Skeletal muscle tissue (tissue), 4 donors: ENCODE results near the gene OR6S1. TPM values are rescaled to one million over a fixed set of nuclear protein-coding genes. Genes with fewer than 3 reads are reported as not detected.

ENCODE experiments used
- H3K27ac ChIP-seq: one replicate; pipeline ENCODE4 v1.7.0; 2013; ENCODE audit warnings: mild to moderate bottlenecking, low read depth, low read length, inconsistent platforms
- H3K27me3 ChIP-seq, 3 donors: one replicate each; pipeline ENCODE4 v1.7.0; 2013; ENCODE audit warnings: low read length in 3 of 3; ENCODE audit not compliant: control insufficient read depth in 3 of 3, insufficient read depth in 3 of 3
- H3K36me3 ChIP-seq, 3 donors: one replicate each; pipeline ENCODE4 v1.7.0; 2013; ENCODE audit warnings: low read length in 3 of 3; ENCODE audit not compliant: control insufficient read depth in 3 of 3, insufficient read depth in 3 of 3
- H3K4me1 ChIP-seq, 3 donors: one replicate each; pipeline ENCODE4 v1.7.0; 2013; ENCODE audit warnings: low read length in 3 of 3, mild to moderate bottlenecking in 3 of 3; ENCODE audit not compliant: control insufficient read depth in 3 of 3, insufficient read depth in 3 of 3
- H3K4me3 ChIP-seq, 3 donors: one replicate each; pipeline ENCODE4 v1.7.0; 2013; ENCODE audit warnings: low read length in 3 of 3
- H3K9ac ChIP-seq, 3 donors: one replicate each; pipeline ENCODE4 v1.7.0; 2013; ENCODE audit warnings: low read length in 3 of 3, mild to moderate bottlenecking in 3 of 3, moderate library complexity in 2 of 3, low read depth in 1 of 3
- H3K9me3 ChIP-seq, 3 donors: one replicate each; pipeline ENCODE4 v1.7.0; 2013; ENCODE audit warnings: low read length in 3 of 3; ENCODE audit not compliant: control insufficient read depth in 3 of 3
- total RNA-seq: library from RNA; depleted of rRNA; stranded (reverse); fragments of >200 nt; gene quantifications from one replicate; pipeline ENCODE4 v1.2.3, GENCODE V29; 2014
- donor health status: Osteomylitis.

OR6S1 gene
- total RNA-seq, 1 donor from 2014 or later = not detected

DNA sequence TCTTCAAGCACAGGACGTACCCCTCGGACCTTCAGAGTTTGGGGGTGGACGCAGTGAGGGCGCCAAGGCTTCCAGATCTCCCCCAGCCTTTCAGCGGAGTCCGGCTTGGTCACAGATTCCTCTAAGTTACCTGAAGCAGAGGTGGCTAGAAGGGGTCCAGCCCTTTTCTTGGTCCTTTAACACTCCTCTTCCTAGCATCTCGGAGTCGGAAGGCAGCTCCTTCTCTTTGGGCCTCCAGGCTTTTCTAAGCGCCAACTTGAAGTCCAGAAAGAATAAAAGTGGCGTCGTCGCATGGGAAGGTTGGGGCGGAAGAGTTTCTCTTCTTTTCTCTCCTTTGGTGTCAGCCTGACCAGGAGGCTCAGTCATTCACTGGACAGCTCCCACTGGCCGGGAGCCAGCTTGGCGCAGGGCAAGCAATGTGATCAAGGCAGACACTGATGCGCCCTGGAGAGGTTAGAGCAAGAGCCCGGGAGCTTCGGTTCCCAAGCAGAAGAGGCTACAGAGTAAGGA is 9.6 kb downstream of the OR6S1 start:
- Histone ChIP-seq H3K4me1 (peaks cover 11 to 27% (median 22%) of the 10 kb centered on the region in 3 donors), H3K4me3 (peak overlapping the region in 2 of 3 donors; percentile 41 to 60), H3K27ac (no peak overlapping the region), H3K27me3 (peaks cover 0 to 50% (median 42%) of the 10 kb centered on the region in 3 donors), H3K9me3 (no peaks in the 10 kb centered on the region), H3K36me3 (no peaks in the 10 kb centered on the region), H3K9ac (no peak overlapping the region)

- Histone ChIP-seq H3K27ac (no peak overlapping the region), H3K4me3 (peak overlapping the region in 2 of 3 donors; percentile 41 to 60), H3K9ac (no peak overlapping the region), H3K9me3 (no peaks in the 10 kb centered on the region), H3K36me3 (no peaks in the 10 kb centered on the region), H3K27me3 (peaks cover 0 to 56% (median 41%) of the 10 kb centered on the region in 3 donors), H3K4me1 (peaks cover 11 to 32% (median 27%) of the 10 kb centered on the region in 3 donors)
These were observed 10.2 kb downstream of the OR6S1 start for GRCh38 chr14:20631023-20631879.

GRCh38 chr14:20630340-20631022 is 11.0 kb downstream of the OR6S1 start:
- H3K4me3 ChIP-seq = peak overlapping the region in 1 of 3 donors; percentile 32
- no peaks in the 10 kb centered on the region for H3K36me3 ChIP-seq
- H3K9me3 ChIP-seq = no peaks in the 10 kb centered on the region
- peaks cover 0 to 60% (median 39%) of the 10 kb centered on the region in 3 donors for H3K27me3 ChIP-seq
- H3K9ac ChIP-seq = no peak overlapping the region
- H3K4me1 ChIP-seq = peaks cover 12 to 33% (median 32%) of the 10 kb centered on the region in 3 donors
- H3K27ac ChIP-seq = no peak overlapping the region

- no peaks in the 10 kb centered on the region for H3K9me3 ChIP-seq
- H3K27me3 ChIP-seq = peaks cover 0 to 64% (median 44%) of the 10 kb centered on the region in 3 donors
- peaks cover 16 to 34% (median 31%) of the 10 kb centered on the region in 3 donors for H3K4me1 ChIP-seq
These were observed 13.2 kb downstream of the OR6S1 start for GRCh38 chr14:20628063-20628854.

GRCh38 chr14:20627346-20628027 is 14.0 kb downstream of the OR6S1 start:
- no peaks in the 10 kb centered on the region for H3K36me3 ChIP-seq
- H3K9ac ChIP-seq = no peak overlapping the region
- peaks cover 11 to 32% (median 28%) of the 10 kb centered on the region in 3 donors for H3K4me1 ChIP-seq
- H3K27me3 ChIP-seq = peaks cover 0 to 64% (median 44%) of the 10 kb centered on the region in 3 donors
- no peak overlapping the region for H3K27ac ChIP-seq
- H3K4me3 ChIP-seq = no peak overlapping the region
- H3K9me3 ChIP-seq = no peaks in the 10 kb centered on the region

More at GRCh38 chr14:20628063-20628854, 13.2 kb downstream of the OR6S1 start:
- Histone ChIP-seq H3K36me3 (no peaks in the 10 kb centered on the region), H3K27ac (no peak overlapping the region), H3K9ac (no peak overlapping the region), H3K4me3 (no peak overlapping the region)

DNA sequence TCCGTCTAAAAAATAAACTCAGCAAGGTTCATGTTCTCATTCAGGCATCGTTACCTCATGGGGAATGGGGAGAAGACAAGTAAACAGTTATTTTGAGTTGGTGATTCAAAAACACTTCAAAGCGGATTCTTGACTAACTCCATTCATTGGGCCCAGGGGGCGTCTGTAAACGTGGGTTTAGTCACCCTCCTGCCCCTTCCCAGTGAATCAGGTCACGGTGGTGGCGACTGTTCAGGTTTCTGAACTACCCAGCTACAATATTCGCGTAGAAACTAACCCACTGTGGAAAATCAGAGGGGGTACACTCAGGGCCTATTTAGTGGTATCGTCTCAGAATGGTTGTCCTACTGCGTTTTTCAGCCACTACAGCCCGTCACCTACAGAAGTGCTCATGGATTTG is 15.2 kb downstream of the OR6S1 start:
- H3K36me3 ChIP-seq = no peaks in the 10 kb centered on the region
- H3K4me1 ChIP-seq = peaks cover 6 to 23% (median 20%) of the 10 kb centered on the region in 3 donors
- H3K4me3 ChIP-seq = peak overlapping the region in 2 of 3 donors; percentile 15 to 25
- H3K9ac ChIP-seq = no peak overlapping the region
- no peak overlapping the region for H3K27ac ChIP-seq
- H3K9me3 ChIP-seq = no peaks in the 10 kb centered on the region
- peaks cover 0 to 55% (median 45%) of the 10 kb centered on the region in 3 donors for H3K27me3 ChIP-seq

DNA sequence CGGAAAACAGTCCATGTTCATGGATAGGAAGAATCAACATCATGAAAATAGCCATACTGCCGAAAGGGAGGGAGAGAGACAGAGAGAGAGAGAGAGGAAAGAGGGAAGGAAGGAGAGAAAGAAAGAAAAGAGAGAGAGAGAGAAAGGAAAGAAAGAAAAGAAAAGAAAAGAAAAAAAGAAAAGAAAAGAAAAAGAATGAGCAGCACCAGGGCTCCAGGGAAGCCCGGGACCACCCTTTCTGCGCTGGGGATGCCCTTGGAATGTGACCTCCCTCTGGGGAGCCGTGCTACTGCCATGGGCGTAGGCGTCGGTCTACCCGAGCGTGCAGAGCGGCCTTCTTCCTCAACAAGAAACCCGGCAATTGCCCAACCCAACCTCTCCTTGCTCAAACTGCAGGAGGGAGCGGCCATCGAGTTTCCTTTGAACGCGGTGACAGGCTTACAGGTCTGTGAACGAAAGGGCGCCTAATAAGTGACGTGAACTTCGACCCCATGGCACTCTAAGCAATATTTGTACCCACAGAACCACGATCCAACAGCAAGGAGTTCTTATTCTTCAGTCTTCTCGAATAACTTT is 16.9 kb downstream of the OR6S1 start:
- H3K4me3 ChIP-seq = peak overlapping the region in 2 of 3 donors; percentile 45 to 68
- peaks cover 0 to 46% (median 42%) of the 10 kb centered on the region in 3 donors for H3K27me3 ChIP-seq
- peak overlapping the region in 1 of 3 donors; percentile 3 for H3K9ac ChIP-seq
- no peak overlapping the region for H3K27ac ChIP-seq
- no peaks in the 10 kb centered on the region for H3K36me3 ChIP-seq
- peaks cover 6 to 17% (median 16%) of the 10 kb centered on the region in 3 donors for H3K4me1 ChIP-seq
- no peaks in the 10 kb centered on the region for H3K9me3 ChIP-seq

DNA sequence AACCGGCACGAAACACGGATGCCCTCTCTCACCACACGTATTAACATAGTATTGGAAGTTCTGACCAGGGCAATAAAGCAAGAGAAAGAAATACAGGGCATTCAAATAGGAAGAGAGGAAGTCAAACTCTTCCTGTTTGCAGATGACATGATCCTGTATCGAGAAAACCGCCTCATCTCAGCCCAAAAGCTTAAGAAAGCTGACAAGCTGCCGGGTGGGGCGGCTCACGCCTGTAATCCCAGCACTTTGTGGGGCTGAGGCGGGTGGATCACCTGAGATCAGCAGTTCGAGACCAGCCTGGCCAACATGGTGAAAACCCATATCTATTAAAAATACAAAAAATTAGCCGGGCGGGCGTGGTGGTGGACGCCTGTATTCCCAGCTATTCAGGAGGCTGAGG is 17.7 kb downstream of the OR6S1 start:
- Histone ChIP-seq H3K4me3 (no peak overlapping the region), H3K27ac (no peak overlapping the region), H3K9ac (no peak overlapping the region), H3K9me3 (no peaks in the 10 kb centered on the region), H3K27me3 (peaks cover 0 to 41% (median 41%) of the 10 kb centered on the region in 3 donors), H3K36me3 (no peaks in the 10 kb centered on the region), H3K4me1 (peaks cover 6 to 17% (median 16%) of the 10 kb centered on the region in 3 donors)
